Liver (tissue), 9 donors: ENCODE measurements around the gene NKD2. TPM values are rescaled to one million over a fixed set of nuclear protein-coding genes. Genes with fewer than 3 reads are reported as not detected.

Experiments used
- DNase-seq: peaks from one replicate; pipeline ENCODE4 v3.0.0-alpha.2; 2017; ENCODE audit warnings: low spot score
- H3K27ac ChIP-seq, 2 donors: one replicate each; pipeline ENCODE4 v1.7.0; 2013; ENCODE audit warnings: inconsistent platforms in 2 of 2, low read length in 2 of 2, control low read depth in 1 of 2, low read depth in 1 of 2, mild to moderate bottlenecking in 1 of 2
- H3K27me3 ChIP-seq, 4 donors: one replicate each; pipeline versions ENCODE4 v1.6.1 to v1.7.0; 2013; ENCODE audit warnings: low read length in 3 of 4, inconsistent platforms in 1 of 4, mild to moderate bottlenecking in 1 of 4, moderate library complexity in 1 of 4; ENCODE audit not compliant: control insufficient read depth in 4 of 4, insufficient read depth in 4 of 4
- H3K36me3 ChIP-seq, 4 donors: one replicate each; pipeline versions ENCODE4 v1.6.1 to v1.7.0; 2013; ENCODE audit warnings: low read length in 3 of 4, mild to moderate bottlenecking in 3 of 4, low read depth in 1 of 4, moderate library complexity in 1 of 4; ENCODE audit not compliant: control insufficient read depth in 4 of 4, insufficient read depth in 3 of 4
- H3K4me1 ChIP-seq, 4 donors: one replicate each; pipeline versions ENCODE4 v1.6.1 to v1.7.0; 2013; ENCODE audit warnings: low read length in 3 of 4, mild to moderate bottlenecking in 3 of 4, moderate library complexity in 1 of 4; ENCODE audit not compliant: control insufficient read depth in 4 of 4, insufficient read depth in 4 of 4
- H3K4me3 ChIP-seq, 3 donors: one replicate each; pipeline versions ENCODE4 v1.6.1 to v1.7.0; 2013; ENCODE audit warnings: low read length in 3 of 3, control low read depth in 1 of 3, low read depth in 1 of 3, mild to moderate bottlenecking in 1 of 3
- H3K9ac ChIP-seq, 2 donors: one replicate each; pipeline ENCODE4 v1.7.0; 2013; ENCODE audit warnings: low read length in 2 of 2, mild to moderate bottlenecking in 2 of 2, moderate library complexity in 2 of 2, control low read depth in 1 of 2, low read depth in 1 of 2
- H3K9me3 ChIP-seq, 4 donors: one replicate each; pipeline versions ENCODE4 v1.6.1 to v1.7.0; 2013; ENCODE audit warnings: low read length in 3 of 4; ENCODE audit not compliant: control insufficient read depth in 4 of 4
- ATF3 ChIP-seq: IDR thresholded peaks from 2 replicates; pipeline ENCODE4 v1.6.1; 2016; ENCODE audit warnings: antibody characterized with exemption
- FOXA2 ChIP-seq: IDR thresholded peaks from 2 replicates; pipeline ENCODE4 v1.6.1; 2016; ENCODE audit warnings: antibody characterized with exemption
- GABPA ChIP-seq, 2 donors: IDR thresholded peaks in 1 of 2; conservative IDR thresholded peaks in 1 of 2; 2 replicates each; pipeline ENCODE4 v1.6.1; 2016; ENCODE audit warnings: antibody characterized with exemption in 2 of 2, mild to moderate bottlenecking in 1 of 2, moderate library complexity in 1 of 2
- NR2F2 ChIP-seq: IDR thresholded peaks from 2 replicates; pipeline ENCODE4 v1.6.1; 2016; ENCODE audit warnings: antibody characterized with exemption
- RAD21 ChIP-seq, 2 donors: IDR thresholded peaks; 2 replicates each; pipeline ENCODE4 v1.6.1; 2016; ENCODE audit warnings: antibody characterized with exemption in 2 of 2, mild to moderate bottlenecking in 2 of 2
- REST ChIP-seq: IDR thresholded peaks from 2 replicates; pipeline ENCODE4 v1.6.1; 2016; ENCODE audit warnings: antibody characterized with exemption, mild to moderate bottlenecking
- WGBS: extraction: QIAGEN DNeasy Blood & Tissue Kit; methylation state at CpG from one replicate; pipeline ENCODE4 v1.1.7; 2013; 5-methylcytosine and 5-hydroxymethylcytosine counted together
- polyA plus RNA-seq, 2 donors: library from polyadenylated mRNA; stranded (reverse) in 1 of 2; unstranded in 1 of 2; fragments of 200-250 nt in 1 of 2; fragments of >200 nt in 1 of 2; fragmentation: Nextera tagmentation in 1 of 2; extraction: Ambion mirVana in 1 of 2; gene quantifications; one replicate each; pipeline versions ENCODE4 v1.2.1 to v1.2.3, GENCODE V29; 2013 to 2015
- total RNA-seq, 2 donors: library from RNA; depleted of rRNA; stranded (reverse); fragments of >200 nt; gene quantifications; one replicate each; pipeline ENCODE4 v1.2.3, GENCODE V29; 2014
- TF ChIP-seq, protein P1 (sequence below): IDR thresholded peaks from 2 replicates; pipeline ENCODE4 v1.6.1; 2016; ENCODE audit warnings: antibody characterized with exemption
- TF ChIP-seq, protein P2 (sequence below): fragments of 150-350 bp; IDR thresholded peaks from 2 replicates; pipeline ENCODE4 v1.5.1; 2017; ENCODE audit warnings: improper control_type of control experiment, low read depth, low read length; ENCODE audit not compliant: missing input control
- donor health status: healthy.
- donor health status: healthy.
- donor health status: healthy.
- donor health status: healthy.
- donor health status: healthy.

NKD2 gene
- total and polyA plus RNA-seq, 4 donors = 0.09 to 1.3 (median 0.42) TPM

DNA sequence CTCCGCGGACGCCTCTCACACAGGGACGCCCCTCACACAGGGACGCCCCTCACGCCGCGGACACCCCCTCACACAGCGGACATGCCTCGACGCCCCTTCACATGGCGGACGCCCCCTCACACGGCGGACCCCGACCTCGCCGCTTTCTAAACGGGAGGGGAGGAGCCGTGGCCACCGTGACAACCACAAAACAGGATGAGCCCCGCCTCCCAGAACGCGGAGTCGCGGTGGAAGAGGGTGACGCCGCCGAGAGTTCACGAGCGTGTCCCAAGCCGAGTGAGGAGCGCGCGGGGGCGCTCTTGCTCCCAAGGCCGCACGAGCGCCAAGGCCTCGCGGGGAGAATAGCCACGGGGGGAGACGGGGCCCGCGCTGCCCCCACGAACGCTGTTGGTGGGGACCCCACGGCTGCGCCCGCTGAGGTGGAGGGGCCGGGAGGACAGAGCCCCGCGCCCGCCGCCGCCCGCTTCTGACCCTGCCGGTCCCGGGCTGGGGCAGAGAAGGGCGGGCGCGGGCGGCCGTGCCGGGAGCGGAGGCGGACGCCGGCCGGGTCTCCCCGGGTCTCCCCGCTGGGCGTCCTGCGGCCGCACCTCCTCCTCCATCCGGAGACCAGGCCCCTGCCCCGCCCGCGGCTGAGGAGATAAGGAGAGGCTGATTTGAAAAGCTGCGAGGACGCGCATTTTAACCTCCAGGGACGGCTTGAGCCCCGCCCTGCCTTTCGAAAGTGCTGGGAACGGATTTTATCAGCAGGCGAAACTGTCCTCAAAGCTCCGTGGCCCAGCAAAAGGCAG is 3.9 kb upstream of the NKD2 start:
- H3K4me1 ChIP-seq = peaks cover 0 to 22% (median 9%) of the 10 kb centered on the region in 4 donors
- H3K27ac ChIP-seq = peak overlapping the region; percentile 3 to 67
- H3K27me3 ChIP-seq = no peaks in the 10 kb centered on the region
- H3K36me3 ChIP-seq = no peaks in the 10 kb centered on the region
- peak; percentile 44 for DNase-seq
- H3K9me3 ChIP-seq = no peaks in the 10 kb centered on the region
- WGBS = 3% methylated on average over 88 of the region's 88 CpGs
- H3K4me3 ChIP-seq = peak overlapping the region in 2 of 3 donors; percentile 44 to 53
- TF ChIP-seq, protein P1, sequence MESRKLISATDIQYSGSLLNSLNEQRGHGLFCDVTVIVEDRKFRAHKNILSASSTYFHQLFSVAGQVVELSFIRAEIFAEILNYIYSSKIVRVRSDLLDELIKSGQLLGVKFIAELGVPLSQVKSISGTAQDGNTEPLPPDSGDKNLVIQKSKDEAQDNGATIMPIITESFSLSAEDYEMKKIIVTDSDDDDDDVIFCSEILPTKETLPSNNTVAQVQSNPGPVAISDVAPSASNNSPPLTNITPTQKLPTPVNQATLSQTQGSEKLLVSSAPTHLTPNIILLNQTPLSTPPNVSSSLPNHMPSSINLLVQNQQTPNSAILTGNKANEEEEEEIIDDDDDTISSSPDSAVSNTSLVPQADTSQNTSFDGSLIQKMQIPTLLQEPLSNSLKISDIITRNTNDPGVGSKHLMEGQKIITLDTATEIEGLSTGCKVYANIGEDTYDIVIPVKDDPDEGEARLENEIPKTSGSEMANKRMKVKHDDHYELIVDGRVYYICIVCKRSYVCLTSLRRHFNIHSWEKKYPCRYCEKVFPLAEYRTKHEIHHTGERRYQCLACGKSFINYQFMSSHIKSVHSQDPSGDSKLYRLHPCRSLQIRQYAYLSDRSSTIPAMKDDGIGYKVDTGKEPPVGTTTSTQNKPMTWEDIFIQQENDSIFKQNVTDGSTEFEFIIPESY = no peak
- TF ChIP-seq REST (no peak), RAD21 (IDR thresholded peaks at IDR 0.05) (peak in 1 of 2 donors; percentile 24), NR2F2 (no peak)
- TF ChIP-seq, protein P2, sequence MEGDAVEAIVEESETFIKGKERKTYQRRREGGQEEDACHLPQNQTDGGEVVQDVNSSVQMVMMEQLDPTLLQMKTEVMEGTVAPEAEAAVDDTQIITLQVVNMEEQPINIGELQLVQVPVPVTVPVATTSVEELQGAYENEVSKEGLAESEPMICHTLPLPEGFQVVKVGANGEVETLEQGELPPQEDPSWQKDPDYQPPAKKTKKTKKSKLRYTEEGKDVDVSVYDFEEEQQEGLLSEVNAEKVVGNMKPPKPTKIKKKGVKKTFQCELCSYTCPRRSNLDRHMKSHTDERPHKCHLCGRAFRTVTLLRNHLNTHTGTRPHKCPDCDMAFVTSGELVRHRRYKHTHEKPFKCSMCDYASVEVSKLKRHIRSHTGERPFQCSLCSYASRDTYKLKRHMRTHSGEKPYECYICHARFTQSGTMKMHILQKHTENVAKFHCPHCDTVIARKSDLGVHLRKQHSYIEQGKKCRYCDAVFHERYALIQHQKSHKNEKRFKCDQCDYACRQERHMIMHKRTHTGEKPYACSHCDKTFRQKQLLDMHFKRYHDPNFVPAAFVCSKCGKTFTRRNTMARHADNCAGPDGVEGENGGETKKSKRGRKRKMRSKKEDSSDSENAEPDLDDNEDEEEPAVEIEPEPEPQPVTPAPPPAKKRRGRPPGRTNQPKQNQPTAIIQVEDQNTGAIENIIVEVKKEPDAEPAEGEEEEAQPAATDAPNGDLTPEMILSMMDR = peak; percentile 17
- H3K9ac ChIP-seq = no peak overlapping the region

DNA sequence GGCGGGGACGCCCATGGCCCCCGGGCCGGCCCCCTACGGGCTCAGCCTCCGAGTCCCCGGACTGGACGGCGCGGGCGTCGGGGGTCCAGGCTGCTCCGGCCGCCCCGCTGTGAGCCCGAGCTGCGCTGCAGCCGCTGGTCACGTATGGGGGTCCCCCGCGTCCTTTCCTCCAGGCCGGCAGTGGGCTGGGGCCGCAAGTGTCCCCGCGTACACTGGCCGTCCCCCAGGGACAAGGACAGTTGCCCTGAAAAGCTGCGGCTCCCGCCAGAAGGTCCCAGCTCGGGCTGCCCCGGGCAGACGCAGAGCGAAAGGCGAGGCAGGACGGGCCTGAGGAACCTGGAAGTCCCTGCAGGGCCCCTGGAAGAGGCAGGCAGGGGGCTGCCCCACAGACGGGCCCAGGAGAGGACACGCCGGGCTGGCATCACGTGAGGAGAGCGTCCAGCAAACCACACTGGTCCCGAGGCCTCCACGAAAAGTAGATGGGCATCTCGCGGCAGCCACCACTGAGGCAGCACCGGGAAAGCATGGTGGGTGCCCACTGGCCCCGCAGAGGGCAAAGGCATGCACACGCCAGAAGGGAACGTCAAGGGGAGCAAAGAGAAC is 3.3 kb upstream of the NKD2 start:
- Histone ChIP-seq H3K27me3 (peaks cover 0 to 4% (median 1%) of the 10 kb centered on the region in 4 donors), H3K36me3 (no peaks in the 10 kb centered on the region), H3K9ac (no peak overlapping the region), H3K27ac (peak overlapping the region; percentile 3 to 20), H3K4me1 (peaks cover 0 to 22% (median 9%) of the 10 kb centered on the region in 4 donors), H3K4me3 (peak overlapping the region in 1 of 3 donors; percentile 53), H3K9me3 (no peaks in the 10 kb centered on the region)
- no peak for DNase-seq
- no peak for TF ChIP-seq FOXA2
- TF ChIP-seq GABPA (IDR thresholded peaks at IDR 0.05 in 1 of 2, conservative IDR thresholded peaks at IDR 0.05 in 1 of 2) = no peak
- no peak for TF ChIP-seq ATF3
- TF ChIP-seq, protein P1 = no peak
- 44% methylated on average over 47 of the region's 47 CpGs for WGBS
